G401.6 (cell line): Measurements from ENCODE around the gene CTNNAL1.
"Not testable (repeated sequence)": the region's sequence is repeated elsewhere in the genome, so short reads cannot be mapped to it uniquely, and the experiment has no call there.

Experiments
- FAIRE-seq: peaks from 2 replicates; lab custom pipeline; 2012; peaks lifted over from hg19 to GRCh38; lab: Jason Lieb, UNC

The CTNNAL1 gene

DNA sequence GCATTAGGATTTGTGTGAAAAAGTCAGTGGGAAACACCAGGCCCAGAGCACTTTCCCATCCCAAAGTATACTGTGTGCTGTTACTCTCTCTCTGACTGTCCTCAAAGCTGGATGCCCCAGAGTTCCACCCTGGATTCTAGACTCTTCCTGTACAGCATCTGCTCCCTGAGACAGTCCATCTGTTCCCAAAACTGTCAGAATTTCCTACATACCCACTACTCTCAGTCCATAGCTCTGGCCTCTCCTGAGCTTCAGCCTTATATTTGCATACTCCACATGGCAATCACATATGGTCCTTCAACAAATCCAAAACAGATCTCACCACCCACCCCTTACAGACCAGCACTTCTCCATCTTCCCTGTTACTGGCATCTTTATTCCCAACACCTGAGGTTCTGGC, 88.8 kb downstream of the CTNNAL1 start:
- no peak for FAIRE-seq

DNA sequence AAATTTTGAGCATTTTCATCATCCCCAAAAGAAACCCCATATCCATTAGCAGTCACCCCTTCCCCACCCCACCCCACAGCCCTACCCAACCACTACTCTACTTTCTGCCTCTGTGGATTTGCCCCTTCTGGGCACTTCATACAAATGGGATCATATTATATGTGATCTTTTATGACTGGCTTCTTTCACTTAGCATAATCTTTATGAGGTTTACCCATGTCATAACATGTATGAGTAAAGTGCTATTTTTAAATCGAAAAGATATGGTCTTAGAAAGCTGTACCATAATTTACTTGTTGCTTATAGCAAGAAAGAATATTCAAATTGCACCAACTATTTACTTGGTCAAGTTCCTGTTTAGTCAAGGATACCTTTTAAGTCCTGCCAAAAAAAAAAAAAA, 92.1 kb downstream of the CTNNAL1 start:
- no peak for FAIRE-seq

DNA sequence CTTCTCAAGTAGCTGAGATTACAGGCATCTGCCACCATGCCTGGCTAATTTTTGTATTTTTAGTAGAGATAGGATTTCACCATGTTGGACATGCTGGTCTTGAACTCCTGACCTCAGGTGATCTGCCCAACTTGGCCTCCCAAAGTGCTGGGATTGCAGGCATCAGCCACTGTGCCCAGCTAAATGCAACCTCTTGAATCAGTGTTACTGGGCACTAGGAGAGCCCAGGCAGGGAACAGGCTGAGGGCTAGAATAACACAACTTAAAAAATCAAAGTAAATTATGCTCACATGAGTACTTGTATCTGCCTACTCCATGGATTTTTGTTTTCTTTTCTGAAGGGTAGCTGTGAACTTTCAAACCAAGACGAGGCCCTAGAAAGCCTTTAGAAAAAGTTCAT, 92.9 kb downstream of the CTNNAL1 start:
- FAIRE-seq: not testable (repeated sequence)

DNA sequence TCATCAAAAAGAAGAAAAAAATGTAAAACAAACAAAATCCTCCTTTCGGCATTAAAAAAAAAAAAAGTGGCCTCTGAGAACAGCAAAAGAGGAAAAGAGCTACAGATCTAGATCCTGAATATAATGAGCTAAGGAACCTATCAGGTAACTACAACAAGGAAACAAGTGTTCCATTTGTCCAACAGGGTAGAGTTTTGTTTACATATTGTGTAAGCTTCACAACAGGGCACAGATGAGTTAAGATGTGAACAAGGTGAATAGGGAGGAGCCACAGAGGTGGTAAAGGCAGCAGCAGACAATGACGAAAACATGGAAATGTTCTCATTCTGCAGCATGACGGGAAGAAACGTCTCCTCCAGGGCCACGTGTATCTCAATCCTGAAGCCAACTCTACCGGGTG, 93.8 kb downstream of the CTNNAL1 start:
- no peak for FAIRE-seq

DNA sequence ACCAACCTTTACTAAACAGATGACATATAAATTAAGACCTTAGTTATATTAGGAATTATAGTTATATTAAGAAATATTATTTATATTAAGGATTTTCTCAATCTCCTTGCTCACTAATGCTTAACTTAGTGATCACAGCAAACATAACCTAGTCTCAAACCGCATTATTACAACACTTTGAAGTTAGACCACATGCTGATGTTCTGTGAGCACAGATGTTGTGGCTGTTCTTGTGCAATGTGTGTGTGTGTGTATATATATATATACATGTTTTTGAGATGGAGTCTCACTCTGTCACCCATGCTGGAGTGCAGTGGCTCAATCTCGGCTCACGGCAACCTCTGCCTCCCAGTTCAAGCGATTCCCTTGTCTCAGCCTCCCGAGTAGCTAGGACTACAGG, 99.9 kb downstream of the CTNNAL1 start:
- FAIRE-seq: no peak

DNA sequence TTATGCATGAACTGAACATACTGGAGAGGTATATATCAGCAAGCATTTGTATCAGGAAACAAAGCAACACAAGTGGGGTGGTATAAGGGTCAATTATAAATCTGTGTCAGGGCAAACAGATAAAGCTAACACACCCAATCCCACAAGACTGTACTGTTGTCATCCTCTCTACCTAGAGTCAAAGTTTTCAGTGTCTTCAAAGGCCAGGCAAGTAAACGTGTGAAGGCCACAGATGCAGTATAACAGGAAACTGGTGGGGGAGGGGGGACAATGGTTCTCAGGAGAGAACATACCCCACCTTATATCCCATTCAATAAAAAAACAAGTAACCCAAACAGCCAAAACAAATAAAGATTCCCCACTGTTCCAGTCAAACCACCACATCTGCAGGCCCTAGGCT, 101.5 kb downstream of the CTNNAL1 start:
- FAIRE-seq: no peak

DNA sequence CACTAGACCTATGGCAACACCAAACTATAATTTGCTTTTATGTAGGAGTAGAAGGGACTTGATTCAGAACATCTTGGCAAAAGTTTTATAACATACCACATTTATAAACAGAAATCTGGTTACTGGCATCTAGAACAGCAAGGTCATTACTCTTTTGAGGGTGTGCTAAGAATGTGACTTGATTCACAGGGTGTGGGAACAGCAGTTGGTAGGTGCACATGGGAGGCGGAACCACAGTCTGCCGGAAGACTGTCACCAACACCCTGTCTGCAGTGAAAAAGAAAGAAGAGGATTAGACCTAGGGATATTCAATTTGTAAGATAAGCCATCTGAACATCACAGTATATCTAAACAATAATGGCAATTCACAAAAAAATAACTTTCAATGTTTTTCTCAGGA, 102.4 kb downstream of the CTNNAL1 start:
- no peak for FAIRE-seq

DNA sequence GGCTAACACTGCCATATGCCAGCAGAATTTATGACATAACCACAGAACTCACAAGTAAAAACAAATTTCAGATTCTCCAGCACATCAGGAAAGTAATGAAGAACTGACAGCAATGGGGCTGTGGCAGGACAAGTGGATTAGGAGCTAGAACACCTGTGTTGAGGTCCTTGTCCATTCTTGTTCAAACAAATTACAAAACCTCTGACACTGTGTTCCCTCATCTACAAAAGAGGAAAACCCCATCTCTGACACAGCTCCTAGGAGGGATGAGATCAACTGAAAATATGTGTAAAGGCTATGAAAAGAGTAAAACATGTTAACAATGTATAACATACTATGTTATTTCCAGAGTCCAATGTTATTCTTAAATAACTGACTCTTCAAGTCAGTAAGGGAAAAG, 102.9 kb downstream of the CTNNAL1 start:
- FAIRE-seq: no peak

DNA sequence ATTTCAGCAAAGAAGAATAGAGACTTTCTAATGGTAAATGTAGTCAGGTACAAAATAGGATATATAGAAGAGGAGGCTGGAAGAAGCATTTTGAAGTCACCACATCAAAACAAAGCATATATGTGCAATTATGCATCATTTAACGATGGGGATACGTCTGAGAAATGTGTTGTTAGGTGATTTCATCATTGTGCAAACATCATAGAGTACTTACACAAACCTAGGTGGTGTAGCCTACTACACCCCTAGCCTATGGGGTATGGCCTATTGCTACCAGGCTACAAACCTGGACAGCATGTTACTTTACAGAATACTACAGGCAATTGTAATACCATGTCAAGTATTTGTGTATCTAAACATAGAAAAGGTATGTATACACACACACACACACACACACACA, 107.8 kb downstream of the CTNNAL1 start:
- no peak for FAIRE-seq

DNA sequence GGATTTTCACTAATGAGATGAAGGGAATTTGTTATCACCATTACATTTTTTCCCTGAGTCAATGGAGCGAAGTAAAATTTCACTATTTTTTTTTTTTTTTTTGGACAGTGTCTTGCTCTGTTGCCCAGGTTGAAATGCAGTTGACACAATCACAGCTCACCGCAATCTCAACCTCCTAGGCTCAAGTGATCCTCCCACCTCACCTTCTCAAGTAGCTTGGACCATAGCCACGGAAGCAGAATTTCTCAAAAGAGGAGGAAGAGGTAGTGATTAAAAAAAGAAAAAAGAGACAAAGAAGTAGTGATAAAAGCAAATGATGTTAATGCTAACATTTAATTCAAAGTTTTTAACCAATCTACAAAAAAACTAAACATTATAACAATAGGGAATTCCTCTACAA, 109.1 kb downstream of the CTNNAL1 start:
- FAIRE-seq: no peak

DNA sequence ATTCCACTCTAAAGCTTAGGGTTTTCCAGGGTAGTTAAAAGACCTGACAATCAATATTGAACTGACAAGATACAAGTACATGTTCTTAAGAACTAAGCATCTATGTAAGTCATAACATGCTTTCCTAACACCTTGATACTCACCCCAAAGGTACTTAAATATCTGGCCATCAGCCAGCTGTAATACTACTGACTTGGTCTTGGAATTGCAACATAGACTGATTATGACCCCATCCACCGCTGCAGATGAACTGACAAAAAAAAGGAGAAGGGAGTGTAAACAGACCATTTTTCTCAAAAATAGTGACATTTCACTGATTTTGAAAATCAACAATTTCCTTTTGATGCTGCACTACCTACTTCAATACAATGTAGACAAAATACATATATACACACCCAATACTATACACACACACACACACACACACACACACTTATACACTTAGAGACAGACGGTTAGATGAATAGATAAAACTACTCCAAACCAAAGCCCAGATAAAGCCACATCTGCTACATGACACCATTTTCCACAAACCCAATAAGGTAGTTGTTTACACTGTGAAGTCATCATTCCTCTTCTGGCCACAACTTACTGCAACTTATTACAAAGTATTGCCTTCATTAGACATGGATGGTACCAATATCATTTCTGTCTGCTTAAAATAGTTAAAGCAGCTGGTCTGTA, 109.7 kb downstream of the CTNNAL1 start:
- no peak for FAIRE-seq

DNA sequence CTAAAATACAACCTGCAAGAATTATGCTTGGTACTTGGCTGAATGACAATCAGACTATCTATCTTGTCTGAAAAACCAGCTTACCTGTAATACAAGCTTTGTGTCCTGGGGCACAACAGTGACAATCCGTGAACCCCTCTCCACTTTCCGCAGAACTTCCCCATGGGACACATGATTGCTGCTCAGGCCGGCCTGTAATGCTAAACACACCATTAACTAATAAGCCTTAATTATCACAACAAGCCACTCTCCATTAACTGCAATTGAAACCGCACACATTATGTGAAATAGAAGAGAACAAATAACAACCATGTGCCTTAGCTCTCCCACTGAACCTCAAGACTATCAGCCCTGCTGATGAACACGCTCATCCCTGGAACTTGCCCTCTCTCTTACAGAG, 113.1 kb downstream of the CTNNAL1 start:
- FAIRE-seq: no peak

DNA sequence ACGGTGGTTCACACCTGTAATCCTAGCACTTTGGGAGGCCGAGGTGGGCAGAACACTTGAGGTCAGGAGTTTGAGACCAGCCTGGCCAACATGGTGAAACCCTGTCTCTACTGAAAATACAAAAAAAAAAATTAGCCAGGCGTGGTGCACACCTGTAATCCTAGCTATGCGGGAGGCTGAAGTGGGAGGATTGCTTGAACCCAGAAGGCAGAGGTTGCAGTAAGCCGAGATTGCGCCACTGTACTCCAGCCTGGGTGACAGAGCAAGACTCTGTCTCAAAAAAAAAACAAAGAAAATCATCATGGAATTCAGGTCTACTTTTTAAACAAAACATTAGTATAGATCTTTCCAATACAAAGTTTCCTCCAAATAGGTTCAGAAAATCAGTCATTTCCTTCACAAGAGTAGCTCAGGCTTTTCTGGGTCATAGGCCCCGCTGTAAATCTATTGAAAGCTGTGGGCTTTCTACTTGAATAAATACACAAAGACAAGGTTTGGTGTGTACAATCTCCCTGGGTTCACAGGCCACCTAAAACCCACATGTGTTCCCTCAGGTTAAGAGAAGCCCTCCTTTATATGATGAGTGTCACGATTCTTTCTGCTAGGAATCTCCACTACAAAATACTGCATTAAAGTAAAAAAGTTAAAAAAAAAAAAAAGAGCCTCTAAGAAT, 114.1 kb downstream of the CTNNAL1 start:
- FAIRE-seq: not testable (repeated sequence)

DNA sequence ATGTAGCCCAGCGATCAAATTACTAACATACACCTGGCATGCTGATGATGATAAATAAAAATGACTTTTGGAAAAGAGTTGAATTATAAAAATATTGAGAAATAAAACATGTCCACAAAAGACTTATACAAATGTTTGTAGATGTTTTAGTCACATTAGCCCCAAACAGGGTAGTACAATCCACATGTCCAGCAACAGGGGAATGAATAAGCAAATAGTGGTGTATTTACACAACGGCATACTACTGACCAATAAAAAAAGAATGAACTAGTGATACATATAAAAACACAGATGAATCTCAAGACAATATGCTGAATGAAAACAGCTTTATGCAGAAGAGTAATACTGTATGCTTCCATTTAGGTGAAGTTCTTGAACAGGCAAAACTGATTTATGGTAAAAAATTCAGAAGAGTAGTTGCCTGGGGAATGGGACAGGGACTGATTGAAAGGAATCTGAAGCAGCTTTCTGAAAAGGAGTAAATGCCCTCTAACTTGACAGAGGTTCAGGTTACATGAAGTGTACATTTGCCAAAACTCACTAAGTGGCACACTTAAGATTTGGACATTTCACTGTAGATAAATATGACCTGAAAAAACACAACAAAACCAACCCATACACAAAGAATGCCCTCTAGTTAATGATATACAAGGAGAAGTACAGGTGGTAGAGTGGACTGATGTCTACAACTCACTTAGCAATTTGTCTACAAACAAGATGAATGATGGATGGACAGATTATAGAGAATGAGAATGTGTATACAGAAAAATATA, 115.8 kb downstream of the CTNNAL1 start:
- FAIRE-seq: no peak

DNA sequence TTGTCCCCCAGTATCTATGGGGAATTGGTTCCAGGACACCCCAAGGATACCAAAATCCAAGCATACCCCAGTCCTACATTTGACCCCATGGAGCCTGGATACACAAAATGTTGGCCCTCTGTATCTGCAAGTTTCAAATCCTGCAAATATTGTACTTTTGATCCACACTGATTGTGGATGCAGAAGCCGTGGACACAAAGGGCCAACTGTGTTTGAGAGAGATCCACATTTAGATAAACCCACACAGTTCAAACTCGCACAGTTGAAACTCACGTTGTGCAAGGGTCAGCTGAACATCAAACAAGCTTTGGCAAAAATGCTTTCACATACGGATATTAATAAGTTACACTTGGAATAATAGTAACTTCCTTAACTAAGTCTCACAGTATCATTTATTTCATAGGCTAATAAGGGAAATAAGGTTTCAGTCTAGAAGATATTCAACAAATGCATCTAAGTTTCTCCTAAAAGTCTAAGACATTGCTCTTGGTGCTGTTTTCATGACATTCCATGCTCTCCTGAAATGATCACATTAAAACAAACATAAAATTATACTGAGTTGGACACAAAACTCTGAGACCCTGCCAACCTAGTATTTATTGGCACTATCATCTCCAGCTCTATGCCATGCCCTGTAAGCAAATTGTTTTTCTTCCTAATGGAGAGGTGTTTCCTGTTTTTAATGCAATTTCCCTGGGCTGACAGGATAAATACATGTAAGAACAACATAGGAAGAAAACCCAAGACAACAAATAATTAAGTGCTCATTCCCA, 118.9 kb downstream of the CTNNAL1 start:
- no peak for FAIRE-seq
